ENCODE data around the gene TFF1. TPM values are rescaled to one million over a fixed set of nuclear protein-coding genes. Genes with fewer than 3 reads are reported as not detected.

Gene TFF1
- total RNA-seq, 1 donor = not detected

GRCh38 chr21:42362700-42363099 lies 3.6 kb downstream of the TFF1 start:
- no peak overlapping the region for H3K27ac ChIP-seq (ENCODE audit: low read depth, low read length)
- H4K20me1 ChIP-seq (ENCODE audit: insufficient read depth, low read length) = no peaks in the 10 kb centered on the region
- no peak overlapping the region for H3K4me2 ChIP-seq (ENCODE audit: insufficient read depth, low read length)
- no peaks in the 10 kb centered on the region for H3K9me3 ChIP-seq (ENCODE audit: low read depth, low read length)
- H3K79me2 ChIP-seq (ENCODE audit: insufficient read depth, low read length) = no peaks in the 10 kb centered on the region
- H2AFZ ChIP-seq (ENCODE audit: low read length) = no peak overlapping the region
- no peaks in the 10 kb centered on the region for H3K36me3 ChIP-seq (ENCODE audit: insufficient read depth, low read length)
- H3K4me1 ChIP-seq (ENCODE audit: insufficient read depth, low read length) = no peaks in the 10 kb centered on the region
- TF ChIP-seq CTCF (IDR thresholded peaks at IDR 0.05; ENCODE audit: extremely low read depth, low read depth, low read length) = no peak
- DNase-seq (ENCODE audit: insufficient read length, low spot score, missing footprints) = no peak
- H3K4me3 ChIP-seq (ENCODE audit: insufficient read depth, low read length) = no peak overlapping the region
- H3K27me3 ChIP-seq (ENCODE audit: insufficient read depth, low read length) = no peaks in the 10 kb centered on the region

GRCh38 chr21:42362198-42362597 lies 4.1 kb downstream of the TFF1 start:
- Histone ChIP-seq H3K9me3 (ENCODE audit: low read depth, low read length) (no peaks in the 10 kb centered on the region), H3K27me3 (ENCODE audit: insufficient read depth, low read length) (no peaks in the 10 kb centered on the region), H4K20me1 (ENCODE audit: insufficient read depth, low read length) (no peaks in the 10 kb centered on the region), H3K4me3 (ENCODE audit: insufficient read depth, low read length) (no peak overlapping the region), H3K4me1 (ENCODE audit: insufficient read depth, low read length) (no peaks in the 10 kb centered on the region), H3K27ac (ENCODE audit: low read depth, low read length) (no peak overlapping the region), H3K79me2 (ENCODE audit: insufficient read depth, low read length) (no peaks in the 10 kb centered on the region), H3K36me3 (ENCODE audit: insufficient read depth, low read length) (no peaks in the 10 kb centered on the region), H2AFZ (ENCODE audit: low read length) (no peak overlapping the region), H3K4me2 (ENCODE audit: insufficient read depth, low read length) (no peak overlapping the region)
- DNase-seq (ENCODE audit: insufficient read length, low spot score, missing footprints) = no peak
- no peak for TF ChIP-seq CTCF (IDR thresholded peaks at IDR 0.05; ENCODE audit: extremely low read depth, low read depth, low read length)

GRCh38 chr21:42361286-42361685 lies 5.0 kb downstream of the TFF1 start:
- DNase-seq (ENCODE audit: insufficient read length, low spot score, missing footprints) = no peak
- H3K9me3 ChIP-seq (ENCODE audit: low read depth, low read length) = no peaks in the 10 kb centered on the region
- no peak overlapping the region for H3K27ac ChIP-seq (ENCODE audit: low read depth, low read length)
- H3K79me2 ChIP-seq (ENCODE audit: insufficient read depth, low read length) = no peaks in the 10 kb centered on the region
- no peak overlapping the region for H2AFZ ChIP-seq (ENCODE audit: low read length)
- no peak overlapping the region for H3K4me3 ChIP-seq (ENCODE audit: insufficient read depth, low read length)
- no peaks in the 10 kb centered on the region for H3K36me3 ChIP-seq (ENCODE audit: insufficient read depth, low read length)
- no peaks in the 10 kb centered on the region for H3K27me3 ChIP-seq (ENCODE audit: insufficient read depth, low read length)
- H3K4me2 ChIP-seq (ENCODE audit: insufficient read depth, low read length) = no peak overlapping the region
- no peak for TF ChIP-seq CTCF (IDR thresholded peaks at IDR 0.05; ENCODE audit: extremely low read depth, low read depth, low read length)
- no peaks in the 10 kb centered on the region for H3K4me1 ChIP-seq (ENCODE audit: insufficient read depth, low read length)
- no peaks in the 10 kb centered on the region for H4K20me1 ChIP-seq (ENCODE audit: insufficient read depth, low read length)

- H3K79me2 ChIP-seq (ENCODE audit: insufficient read depth, low read length) = no peaks in the 10 kb centered on the region
- no peaks in the 10 kb centered on the region for H3K27me3 ChIP-seq (ENCODE audit: insufficient read depth, low read length)
- H3K9me3 ChIP-seq (ENCODE audit: low read depth, low read length) = no peaks in the 10 kb centered on the region
- no peak overlapping the region for H3K4me2 ChIP-seq (ENCODE audit: insufficient read depth, low read length)
- DNase-seq (ENCODE audit: insufficient read length, low spot score, missing footprints) = no peak
- H2AFZ ChIP-seq (ENCODE audit: low read length) = no peak overlapping the region
- TF ChIP-seq CTCF (IDR thresholded peaks at IDR 0.05; ENCODE audit: extremely low read depth, low read depth, low read length) = no peak
- H3K27ac ChIP-seq (ENCODE audit: low read depth, low read length) = no peak overlapping the region
- no peaks in the 10 kb centered on the region for H3K36me3 ChIP-seq (ENCODE audit: insufficient read depth, low read length)
- no peaks in the 10 kb centered on the region for H4K20me1 ChIP-seq (ENCODE audit: insufficient read depth, low read length)
- H3K4me1 ChIP-seq (ENCODE audit: insufficient read depth, low read length) = no peaks in the 10 kb centered on the region
- H3K4me3 ChIP-seq (ENCODE audit: insufficient read depth, low read length) = no peak overlapping the region
These were observed 6.0 kb downstream of the TFF1 start for GRCh38 chr21:42360317-42360716.
